GM19467 (cell line): ENCODE results near the gene NLK.
"Not testable (repeated sequence)": the region's sequence is repeated elsewhere in the genome, so short reads cannot be mapped to it uniquely, and the experiment has no call there.

ENCODE experiments used
- ATAC-seq: cut with Tn5 transposase; IDR thresholded peaks from one replicate; pipeline ENCODE4 v1.9.1; 2021; ENCODE audit warnings: mild to moderate bottlenecking, moderate library complexity; ENCODE audit not compliant: unreplicated experiment

Gene NLK

GRCh38 chr17:28187931-28188330 lies 145.5 kb downstream of the NLK start:
- no peak for ATAC-seq

- ATAC-seq: no peak
Observed at GRCh38 chr17:28188841-28189263, 146.4 kb downstream of the NLK start.

GRCh38 chr17:28189667-28190066 lies 147.2 kb downstream of the NLK start:
- ATAC-seq: no peak

DNA sequence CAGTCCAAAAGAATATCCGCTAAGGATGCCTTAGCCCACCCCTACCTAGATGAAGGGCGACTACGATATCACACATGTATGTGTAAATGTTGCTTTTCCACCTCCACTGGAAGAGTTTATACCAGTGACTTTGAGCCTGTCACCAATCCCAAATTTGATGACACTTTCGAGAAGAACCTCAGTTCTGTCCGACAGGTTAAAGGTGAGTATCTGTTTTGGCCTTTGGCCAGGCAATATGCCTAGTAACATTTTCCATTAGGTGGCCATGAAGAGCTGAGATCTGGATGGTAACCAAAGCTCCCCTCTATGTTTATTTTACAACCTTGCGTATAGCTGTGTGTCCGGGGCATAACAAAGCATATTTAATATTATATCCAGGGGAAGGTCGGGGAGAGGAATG lies 148.5 kb downstream of the NLK start:
- ATAC-seq: no peak

DNA sequence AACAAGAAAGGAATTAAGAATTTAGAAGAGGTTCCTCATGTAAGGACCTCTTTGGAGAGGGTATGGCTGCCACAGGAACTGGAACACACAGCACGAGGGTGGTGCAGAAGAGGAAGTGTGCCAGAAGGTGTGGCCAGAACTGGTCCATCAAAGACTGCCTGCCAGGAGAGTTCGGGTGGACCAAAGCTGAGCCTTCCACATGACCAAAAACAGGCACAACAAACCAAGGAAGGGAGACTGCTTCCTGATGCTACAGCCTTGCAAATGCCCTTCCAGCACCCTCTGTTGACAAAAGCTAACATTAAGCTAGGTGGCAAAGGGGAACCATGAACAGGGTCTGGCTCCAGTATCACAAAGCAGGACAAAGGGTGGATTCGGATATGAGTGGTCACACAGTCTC lies 150.8 kb downstream of the NLK start:
- no peak for ATAC-seq

GRCh38 chr17:28194382-28194781 lies 151.9 kb downstream of the NLK start:
- no peak for ATAC-seq

GRCh38 chr17:28196636-28197035 lies 154.2 kb downstream of the NLK start:
- ATAC-seq: no peak

DNA sequence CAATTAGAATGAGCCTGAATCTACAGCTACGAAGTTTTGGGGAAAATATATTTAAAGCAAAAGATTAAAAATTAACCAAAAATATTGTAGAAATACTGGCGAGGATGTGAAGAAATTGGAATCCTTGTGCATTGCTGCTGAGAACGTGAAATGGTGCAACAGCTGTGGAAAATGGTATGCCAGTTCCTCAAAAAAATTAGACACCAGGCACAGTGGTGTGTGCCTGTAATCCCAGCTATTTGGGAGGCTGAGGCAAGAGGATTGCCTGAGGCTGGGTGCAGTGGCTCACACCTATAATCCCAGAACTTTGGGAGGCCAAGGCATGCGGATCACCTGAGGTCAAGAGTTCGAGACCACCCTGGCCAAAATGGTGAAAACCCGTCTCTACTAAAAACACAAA lies 156.6 kb downstream of the NLK start:
- ATAC-seq: no peak

- ATAC-seq: no peak
Observed at GRCh38 chr17:28199728-28200127, 157.3 kb downstream of the NLK start.

- ATAC-seq: no peak
Observed at GRCh38 chr17:28201315-28201714, 158.8 kb downstream of the NLK start.

DNA sequence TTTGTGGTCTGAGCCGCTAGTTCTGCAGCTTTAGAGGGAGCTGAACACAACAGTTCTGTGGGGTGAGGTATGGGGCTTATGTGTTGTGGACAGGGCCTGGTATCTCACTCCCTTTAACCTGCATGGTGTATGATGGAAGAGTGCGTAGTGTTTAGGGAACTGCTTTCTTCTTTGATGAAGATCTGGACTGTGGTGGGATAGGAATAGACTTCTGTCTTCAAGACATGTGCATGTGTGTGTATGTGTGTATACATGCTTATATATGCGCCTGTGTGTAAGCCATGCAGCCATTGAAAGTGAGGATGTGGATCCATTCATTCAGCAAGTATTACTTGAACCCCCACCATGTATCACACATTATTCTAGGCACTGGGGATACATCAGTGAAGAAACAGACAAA lies 161.8 kb downstream of the NLK start:
- ATAC-seq: no peak

DNA sequence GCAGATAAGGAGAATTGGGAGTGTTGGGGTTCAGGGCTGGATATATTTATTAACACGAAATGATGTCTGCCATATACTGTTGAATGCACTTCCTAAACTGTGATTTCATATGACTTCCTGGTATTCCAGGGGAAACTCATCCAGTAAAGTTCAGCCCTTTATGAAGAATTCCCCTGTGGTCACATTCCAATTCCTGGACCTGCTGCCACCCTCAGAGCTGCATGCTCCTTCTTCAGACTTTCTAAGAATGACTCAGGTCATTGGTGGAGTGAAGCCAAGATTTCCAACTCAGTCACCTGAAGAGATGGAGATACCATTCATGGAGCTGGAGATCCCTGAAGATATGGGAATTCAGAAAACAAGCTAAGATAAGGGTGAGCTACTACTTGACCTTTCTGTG lies 162.3 kb downstream of the NLK start:
- no peak for ATAC-seq

GRCh38 chr17:28206292-28206691 lies 163.8 kb downstream of the NLK start:
- ATAC-seq: no peak

DNA sequence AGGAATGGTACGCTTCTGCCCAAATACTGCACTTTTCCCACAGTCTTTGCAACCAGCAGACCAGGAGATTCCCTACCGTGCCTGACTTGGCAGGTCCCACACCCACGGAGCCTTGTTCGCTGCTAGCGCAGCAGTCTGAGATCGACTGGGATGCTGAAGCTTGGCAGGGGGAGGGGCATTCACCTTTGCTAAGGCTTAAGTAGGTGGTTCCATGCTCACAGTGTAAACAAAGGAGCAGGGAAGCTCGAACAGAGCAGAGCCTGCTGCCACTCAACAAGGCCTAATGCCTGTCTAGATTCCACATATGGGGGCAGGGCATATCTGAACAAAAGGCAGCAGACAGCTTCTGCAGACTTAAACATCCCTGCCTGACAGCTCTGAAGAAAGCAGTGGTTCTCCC lies 169.3 kb downstream of the NLK start:
- no peak for ATAC-seq

DNA sequence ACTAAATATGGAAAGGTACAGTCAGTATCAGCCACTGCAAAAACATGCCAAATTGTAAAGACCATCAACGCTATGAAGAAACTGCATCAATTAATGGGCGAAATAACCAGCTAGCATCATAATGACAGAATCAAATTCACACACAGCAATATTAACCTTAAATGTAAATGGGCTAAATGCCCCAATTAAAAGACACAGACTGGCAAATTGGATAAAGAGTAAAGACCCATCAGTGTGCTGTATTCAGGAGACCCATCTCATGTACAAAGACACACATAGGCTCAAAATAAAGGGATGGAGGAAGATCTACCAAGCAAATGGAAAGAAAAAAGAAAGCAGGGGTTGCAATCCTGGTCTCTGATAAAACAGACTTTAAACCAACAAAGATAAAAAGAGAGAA lies 171.1 kb downstream of the NLK start:
- ATAC-seq: not testable (repeated sequence)

DNA sequence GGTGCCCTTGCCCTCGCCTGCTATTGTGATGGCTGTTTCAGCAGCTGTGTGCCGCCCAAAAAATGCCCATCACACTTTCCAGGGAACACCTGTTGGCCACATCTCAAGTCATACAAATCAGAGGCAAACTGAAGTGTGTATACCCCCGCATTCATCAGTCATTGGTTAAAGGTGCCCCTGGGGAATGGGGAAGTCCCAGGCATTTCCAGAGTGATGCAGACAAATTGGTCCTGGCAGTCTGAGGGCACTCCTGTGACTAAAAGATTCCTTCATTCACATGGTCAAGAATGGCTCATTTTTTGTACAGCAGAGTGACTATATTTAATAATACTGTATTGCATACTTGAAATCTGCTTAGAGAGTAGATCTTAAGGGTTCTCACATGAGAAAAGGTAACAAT lies 173.6 kb downstream of the NLK start:
- no peak for ATAC-seq

GRCh38 chr17:28216528-28216927 lies 174.1 kb downstream of the NLK start:
- no peak for ATAC-seq

- no peak for ATAC-seq
Observed at GRCh38 chr17:28219771-28220170, 177.3 kb downstream of the NLK start.

DNA sequence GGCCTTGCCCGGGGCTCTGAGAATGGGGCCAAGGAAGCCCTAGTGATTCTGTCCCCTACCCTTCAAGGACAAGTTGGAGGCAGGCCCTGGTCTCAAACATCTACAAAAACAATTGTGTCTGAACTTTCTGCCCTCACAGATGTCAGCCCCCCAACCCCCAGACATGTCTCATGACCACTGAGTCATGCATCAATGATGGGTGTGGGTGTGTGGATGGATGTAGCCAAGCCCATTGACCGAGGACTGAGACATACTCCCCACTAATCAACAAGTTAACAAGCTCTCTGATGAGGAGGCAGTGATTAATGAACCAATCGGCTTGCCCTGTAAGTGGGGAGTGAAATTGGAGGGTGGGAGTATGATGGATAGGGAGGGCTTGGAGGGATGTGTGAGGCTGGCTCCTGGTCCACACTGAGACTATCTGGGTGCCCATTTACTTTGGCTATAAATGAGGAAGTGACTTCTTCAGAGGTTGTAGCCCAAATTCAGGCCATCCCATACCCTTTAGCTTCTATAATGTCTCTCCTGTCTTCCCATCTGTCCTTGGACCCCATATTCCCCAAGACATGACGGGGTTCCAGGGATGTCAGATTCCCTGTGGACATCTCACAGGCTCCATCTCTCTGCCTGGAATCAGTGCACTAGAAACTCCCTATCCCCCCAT lies 179.4 kb downstream of the NLK start:
- ATAC-seq: no peak

GRCh38 chr17:28225271-28225670 lies 182.8 kb downstream of the NLK start:
- ATAC-seq: no peak

DNA sequence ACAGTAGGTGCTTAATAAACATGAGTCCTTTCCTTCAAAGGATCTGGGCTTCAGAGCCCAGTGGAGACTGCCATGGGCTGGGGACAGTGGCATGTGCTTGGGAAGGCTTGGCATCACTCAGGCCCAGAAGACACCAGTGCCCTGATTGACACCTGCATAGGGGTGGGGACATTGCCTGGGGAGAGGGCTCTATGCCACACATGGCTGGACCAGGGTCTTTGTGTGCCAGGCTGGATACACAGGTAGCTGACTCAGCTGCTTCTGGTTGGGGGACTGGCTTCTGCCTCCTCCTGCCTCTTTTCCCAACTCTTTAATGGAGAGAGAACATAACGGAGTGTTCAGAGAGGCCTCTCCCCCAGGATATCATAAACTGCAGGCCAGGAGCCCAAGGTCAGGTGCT lies 183.4 kb downstream of the NLK start:
- no peak for ATAC-seq

- ATAC-seq: no peak
Observed at GRCh38 chr17:28226563-28227315, 184.3 kb downstream of the NLK start.
